Anterior cingulate cortex (tissue), 58 donors: ENCODE results near the gene SRPK1.
A peak's percentile ranks its signal among the peaks of the same experiment; 100 is the strongest.
"Not testable (repeated sequence)": the region's sequence is repeated elsewhere in the genome, so short reads cannot be mapped to it uniquely, and the experiment has no call there.

Experiments used
- DNase-seq, 58 donors: peaks; one replicate each; lab custom pipeline; 2025; lab: John Stamatoyannopoulos, UW

Gene SRPK1

DNA sequence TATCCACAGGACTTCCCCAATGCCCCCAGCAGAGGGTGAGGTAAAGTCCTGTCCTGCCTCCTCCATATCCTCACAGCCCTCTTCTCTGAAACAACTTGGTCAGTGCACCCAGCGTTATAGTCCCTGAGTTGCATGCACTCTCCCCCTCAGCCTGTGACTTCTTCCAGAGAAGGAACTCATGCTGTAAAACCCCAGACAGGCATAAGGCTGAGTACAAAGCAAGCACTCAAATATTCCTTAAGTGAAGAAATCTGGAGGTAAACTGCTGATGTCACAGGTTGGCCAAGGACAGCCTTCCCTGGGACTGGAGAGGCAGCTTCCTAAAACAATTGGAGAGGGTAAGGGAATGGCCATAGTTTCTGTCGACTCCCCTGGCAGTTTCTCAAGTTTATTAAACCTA, 12.9 kb upstream of the SRPK1 start:
- no peak for DNase-seq

DNA sequence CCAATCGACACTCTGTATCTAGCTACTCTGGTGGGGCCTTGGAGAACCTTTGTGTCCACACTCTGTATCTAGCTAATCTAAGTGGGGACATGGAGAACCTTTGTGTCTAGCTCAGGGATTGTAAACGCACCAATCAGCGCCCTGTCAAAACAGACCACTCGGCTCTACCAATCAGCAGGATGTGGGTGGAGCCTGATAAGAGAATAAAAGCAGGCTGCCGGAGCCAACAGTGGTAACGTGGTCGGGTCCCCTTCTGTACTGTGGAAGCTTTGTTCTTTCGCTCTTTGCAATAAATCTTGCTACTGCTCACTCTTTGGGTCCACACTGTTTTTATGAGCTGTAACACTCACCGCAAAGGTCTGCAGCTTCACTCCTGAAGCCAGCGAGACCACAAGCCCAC, 11.0 kb upstream of the SRPK1 start:
- not testable (repeated sequence) for DNase-seq

DNA sequence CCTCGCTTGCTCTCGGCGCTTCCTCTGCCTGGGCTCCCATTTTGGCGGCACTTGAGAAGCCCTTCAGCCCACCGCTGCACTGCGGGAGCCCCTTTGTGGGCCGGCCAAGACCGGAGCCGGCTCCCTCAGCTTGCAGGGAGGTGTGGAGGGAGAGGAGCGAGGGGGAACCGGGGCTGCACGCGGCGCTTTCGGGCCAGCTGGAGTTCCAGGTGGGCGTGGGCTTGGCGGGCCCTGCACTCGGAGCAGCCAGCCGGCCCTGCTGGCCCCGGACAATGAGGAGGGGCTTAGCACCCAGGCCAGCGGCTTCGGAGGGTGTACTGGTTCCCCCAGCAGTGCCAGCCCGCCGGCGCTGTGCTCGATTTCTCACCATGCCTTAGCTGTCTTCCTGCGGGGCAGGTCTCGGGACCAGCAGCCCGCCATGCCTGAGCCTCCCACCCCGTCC, 10.2 kb upstream of the SRPK1 start:
- peak in 1 of 58 donors; percentile 5 for DNase-seq

DNA sequence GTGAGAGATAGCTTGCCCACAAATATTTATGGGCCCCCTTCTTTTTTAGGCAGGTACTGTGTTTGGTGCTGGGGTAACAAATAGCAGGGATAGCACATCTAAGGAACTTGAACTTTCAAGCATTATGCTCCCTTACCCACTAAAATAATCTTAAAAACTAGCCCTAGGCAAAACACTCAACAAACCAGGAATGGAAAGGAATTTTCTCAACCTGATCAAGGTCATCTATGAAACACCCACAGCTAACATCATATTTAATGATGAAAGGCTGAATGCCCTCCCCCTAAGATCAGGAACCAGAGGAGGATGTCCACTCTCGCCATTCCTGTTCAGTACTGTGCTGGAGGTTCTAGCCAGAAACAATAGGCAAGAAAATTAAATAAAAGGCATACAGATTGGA, 8.7 kb upstream of the SRPK1 start:
- no peak for DNase-seq

DNA sequence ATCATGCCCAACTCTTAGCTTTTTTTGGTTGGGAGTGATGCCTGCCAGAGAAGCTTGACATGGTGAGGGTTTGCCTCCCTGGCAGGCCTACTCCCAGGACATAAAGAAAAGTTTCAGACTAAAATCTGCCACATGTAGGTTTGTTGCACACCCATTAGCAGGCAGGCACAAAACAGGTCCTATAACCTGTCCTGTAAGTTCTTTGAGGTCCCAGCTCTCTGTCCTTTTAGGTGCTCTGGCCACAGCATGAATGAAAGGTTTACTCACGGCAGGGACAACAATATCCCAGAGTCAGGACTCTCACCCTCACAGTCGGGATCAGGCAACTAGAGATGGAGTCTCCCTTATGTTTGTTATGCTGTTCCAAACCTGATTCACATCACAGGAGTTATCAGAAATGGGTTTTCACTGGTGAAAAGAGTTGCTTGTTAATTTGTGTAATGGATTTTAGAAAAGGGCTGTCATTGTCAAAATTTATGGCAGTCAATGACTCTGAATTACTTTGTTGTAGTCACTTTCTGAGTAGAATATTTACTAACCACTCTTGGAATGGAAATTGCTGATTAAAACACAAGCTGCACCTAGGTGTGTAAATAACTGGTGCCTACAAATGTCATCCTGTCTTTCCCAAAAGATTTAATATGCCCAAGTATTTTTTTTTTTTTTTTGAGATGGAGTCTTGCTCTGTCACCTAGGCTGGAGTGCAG, 5.8 kb upstream of the SRPK1 start:
- DNase-seq, result no peak

DNA sequence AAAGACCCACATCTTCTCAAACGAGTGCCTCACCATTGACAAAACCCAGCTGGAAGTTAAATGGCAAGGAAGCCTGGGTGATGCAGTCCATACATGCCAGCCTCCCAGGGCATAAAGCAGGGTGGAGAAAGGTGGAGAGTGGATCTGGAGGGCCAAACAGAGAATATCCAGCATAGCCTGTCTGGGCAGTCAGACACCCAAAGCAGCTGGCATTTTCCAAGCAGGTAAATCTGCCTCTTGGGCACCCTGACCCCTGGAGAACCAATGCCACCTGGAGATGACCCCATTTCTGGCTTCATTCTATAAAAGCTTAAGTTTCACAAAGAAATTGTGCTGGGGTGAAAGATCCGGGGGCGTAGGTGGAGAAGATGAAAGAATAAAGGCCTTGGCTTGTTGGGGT, 5.1 kb upstream of the SRPK1 start:
- no peak for DNase-seq

DNA sequence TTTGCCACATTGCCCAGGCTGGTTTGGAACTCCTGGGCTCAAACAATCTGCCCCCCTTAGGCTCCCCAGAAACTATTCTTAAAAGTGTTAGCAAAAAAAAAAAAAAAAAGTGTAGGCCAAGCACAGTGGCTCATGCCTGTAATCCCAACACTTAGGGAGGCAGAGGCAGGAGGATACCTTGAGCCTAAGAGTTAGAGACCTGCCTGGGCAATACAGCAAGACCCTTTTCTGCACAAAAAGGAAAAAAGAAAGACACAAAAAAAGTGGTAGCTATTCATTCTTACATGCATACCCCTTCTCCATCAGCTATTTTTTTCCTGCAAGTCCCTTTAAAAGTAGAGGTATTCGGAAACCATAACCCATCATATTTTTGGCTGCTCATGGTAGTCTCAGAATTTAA, 3.2 kb upstream of the SRPK1 start:
- DNase-seq, result no peak

DNA sequence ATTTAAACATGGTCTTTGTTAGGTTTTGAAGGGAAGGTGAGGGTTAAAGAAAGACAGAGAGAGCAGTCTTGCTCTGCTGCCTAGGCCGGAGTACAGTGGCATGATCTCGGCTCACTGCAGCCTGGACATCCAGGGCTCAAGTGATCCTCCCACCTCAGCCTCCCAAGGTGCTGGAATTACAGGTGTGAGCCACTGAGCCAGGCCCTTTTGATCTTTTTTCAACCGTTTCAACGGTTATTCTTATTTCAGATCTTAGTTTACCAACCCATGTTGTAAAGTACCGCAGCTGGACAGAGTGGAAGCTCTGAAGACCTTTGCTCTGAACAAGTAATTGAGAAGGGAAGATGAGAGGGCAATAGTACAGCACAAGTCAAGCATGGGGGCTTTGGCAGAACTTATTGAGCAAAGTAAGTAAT, 1.2 kb upstream of the SRPK1 start:
- DNase-seq, result no peak

DNA sequence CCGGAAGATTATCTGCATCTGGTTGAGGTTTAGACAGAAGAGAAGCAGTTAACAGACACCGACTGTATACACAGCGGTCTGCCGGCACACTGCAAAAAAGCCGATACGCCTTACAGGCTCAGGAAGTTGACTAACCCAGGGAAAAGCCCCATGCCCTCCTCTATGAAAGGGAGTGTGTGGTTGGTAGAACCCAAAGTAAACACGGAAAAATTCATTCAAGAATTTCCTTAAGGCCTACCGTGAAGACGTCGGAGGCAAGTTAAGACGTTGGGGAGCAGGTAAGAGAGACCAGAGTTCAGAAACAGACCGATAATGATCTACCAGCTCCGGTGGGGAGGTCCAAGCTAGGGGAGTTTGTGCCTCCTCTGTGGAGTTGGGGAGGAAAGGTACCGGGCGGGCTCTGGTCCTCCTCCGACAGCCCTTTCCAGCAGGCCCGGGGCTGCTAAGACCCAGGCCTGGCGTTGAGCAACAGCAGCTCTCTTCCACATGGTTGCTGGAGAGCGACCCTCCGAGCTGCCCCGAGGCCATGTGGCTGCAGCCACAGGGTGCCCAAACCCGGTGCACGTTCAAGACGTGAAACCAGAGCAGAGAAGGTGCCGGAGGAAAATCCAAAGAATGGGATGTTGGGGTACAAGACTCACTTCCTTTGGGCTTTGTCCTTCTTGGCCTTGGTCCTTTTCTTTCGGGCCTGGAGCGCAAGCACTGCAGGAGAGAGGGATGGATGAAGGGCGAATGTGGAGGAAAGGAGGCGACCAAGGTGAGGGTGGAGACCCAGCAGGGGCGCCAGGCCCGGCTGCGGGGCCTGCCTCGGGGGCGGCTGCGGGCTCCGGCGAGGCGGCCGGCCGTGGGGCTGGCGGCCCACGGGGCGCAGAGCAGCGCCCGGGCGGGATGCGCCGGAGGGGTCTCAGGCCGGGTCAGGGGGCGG, 809 bp downstream of the SRPK1 start:
- DNase-seq, result peak in 20 of 58 donors; percentile 4 to 43 (median 10)

DNA sequence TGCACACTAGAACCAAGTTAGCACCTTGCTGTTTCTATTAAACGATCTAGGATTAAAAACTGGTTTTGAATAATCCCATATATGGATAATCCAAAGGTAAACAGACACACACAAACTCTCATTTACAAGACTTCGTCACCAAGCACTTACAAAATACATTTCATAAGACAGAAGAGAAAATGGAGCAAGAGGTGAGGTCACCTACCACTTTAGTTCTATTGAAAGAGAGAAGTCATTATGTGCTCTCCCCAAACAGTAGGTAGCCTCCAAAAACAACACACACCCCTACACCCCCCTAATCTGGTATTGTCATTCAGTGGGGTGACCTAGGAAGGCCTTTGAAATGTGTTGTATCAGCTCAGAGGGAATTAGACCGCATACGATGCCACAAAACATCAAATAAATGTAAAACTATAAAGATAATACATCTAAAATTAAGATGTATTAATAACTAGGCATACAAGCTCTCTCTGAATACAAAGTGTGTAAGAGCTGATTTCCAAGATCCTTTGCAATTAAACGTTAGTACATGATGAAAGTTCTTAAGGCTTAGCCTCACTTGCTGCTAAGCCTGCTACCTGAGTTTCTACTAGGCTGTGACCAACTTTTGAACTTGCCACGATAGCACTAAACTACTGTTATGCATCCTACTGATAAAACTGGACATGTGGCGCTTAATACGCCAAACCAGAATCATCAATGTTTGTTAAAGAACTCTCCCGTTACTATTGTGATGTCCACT, 1.6 kb downstream of the SRPK1 start:
- no peak for DNase-seq

DNA sequence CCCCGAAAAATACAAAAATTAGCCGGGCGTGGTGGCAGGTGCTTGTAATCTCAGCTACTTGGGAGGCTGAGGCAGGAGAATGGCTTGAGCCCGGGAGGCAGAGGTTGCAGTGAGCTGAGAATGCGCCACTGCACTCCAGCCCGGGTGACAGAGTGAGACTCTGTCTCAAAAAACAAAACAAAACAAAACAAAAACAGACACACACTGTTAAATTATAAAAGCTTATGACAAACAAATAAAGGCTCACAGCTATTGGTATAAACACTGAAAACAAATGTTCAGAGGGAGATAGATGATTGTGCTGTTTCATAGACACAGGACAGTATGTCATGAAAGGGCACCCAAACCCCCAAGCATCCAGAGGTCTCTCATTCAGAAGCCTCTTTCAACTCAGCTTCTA, 4.0 kb downstream of the SRPK1 start:
- DNase-seq, result not testable (repeated sequence)

DNA sequence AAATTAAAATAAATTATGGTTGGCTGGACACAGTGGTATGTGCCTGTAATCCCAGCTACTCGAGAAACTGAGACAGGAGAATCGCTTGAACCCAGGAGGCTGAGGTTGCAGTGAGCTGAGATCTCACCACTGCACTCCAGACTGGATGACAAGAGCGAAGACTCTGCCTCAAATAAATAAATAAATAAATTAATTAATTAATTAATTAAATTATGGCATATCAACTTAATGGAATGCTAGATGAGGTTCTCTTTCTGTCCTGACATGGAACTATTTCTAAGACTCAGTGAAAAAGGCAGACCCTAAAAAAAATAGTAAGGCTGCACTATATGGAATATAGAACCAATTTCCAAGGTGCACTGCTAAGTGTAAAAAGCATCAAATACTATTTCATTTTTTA, 4.8 kb downstream of the SRPK1 start:
- DNase-seq, result no peak

DNA sequence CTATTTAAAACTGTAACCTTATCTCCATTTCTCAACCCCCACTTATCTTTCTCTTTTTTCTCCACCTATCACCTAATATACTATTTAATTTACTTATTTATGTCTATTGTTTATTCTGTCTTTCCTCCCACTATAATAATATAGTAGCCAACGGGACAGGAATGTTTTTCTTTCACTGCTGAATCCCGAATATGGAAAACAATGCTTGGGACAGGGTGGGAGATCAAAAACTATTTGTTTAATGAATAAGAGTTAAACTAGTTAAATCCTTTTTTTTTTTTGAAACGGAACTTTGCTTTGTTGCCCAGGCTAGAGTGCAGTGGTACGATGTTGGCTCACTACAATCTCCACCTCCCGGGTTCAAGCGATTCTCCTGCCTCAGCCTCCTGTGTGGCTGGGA, 6.4 kb downstream of the SRPK1 start:
- no peak for DNase-seq

DNA sequence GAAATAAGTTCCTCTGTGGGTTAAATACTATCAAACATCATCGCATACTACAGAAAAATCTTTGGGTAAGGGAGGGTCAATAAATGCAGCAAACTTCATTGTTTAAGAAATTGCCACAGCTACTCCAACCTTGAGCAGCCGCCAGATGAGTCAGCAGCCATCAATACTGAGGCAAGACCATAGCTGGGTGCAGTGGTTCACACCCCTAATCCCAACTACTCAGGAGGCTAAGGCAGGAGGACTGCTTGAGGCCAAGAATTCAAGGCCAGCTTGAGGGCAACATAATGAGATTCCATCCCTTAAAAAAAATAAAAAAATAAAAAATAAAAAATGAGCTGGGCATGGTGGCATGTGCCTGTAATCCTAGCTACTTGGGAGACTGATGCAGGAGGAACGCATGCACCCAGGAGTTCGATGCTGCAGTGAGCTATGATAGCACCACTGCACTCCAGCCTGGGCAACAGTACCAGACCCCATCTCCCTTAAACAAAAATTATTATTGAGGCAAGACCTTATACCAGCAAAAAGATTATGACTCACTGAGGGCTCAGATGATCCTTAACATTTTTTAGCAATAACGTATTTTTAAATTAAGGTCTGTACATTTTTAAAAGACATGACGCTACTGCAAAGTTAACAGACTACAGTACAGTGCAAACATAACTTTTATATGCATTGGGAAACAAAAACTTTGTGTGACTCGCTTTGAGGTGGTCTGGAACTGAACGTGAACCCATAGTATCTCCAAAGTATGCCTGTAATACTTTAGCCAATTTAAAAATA, 8.8 kb downstream of the SRPK1 start:
- no peak for DNase-seq

DNA sequence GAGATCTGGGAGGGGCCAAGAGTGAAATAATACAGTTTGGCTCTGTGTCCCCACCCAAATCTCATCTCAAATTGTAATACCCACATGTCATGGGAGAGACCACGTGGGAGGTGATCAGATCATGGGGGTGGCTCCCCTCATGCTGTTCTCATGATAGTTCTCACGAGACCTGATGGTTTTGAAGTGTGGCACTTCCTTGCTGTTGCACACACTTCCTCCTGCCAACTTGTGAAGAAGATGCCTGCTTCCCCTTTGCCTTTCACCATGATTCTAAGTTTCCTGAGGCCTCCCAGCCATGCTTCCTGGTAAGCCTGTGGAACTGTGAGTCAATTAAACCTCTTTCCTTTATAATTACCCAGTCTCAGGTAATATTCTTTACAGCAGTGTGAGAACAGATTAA, 11.3 kb downstream of the SRPK1 start:
- not testable (repeated sequence) for DNase-seq

DNA sequence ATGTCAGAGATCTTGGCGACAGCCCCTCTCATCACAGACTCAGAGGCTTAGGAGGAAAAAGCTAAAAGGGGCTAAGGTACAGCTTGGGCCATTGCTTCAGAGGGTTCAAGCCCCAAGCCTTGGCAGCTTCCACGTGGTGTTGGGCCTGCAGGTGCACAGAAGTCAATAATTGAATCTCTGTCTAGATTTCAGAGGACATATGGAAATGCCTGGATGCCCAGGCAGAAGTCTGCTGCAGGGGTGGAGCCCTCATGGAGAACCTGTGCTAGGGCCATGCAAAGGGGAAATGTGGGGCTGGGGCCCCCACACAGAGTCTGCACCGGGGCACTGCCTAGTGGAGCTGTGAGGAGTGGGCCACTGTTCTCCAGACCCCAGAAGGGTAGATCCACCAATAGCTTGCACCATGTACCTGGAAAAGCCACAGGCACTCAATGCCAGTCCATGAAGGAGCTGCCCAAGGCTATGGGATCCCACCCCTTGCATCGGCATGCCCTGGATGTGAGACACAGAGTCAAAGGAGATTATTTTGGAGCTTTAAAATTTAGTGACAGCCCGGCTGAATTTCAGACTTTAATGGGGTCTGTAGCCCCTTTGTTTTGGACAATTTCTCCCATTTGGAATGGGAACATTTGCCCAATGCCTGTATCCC, 12.0 kb downstream of the SRPK1 start:
- not testable (repeated sequence) for DNase-seq

DNA sequence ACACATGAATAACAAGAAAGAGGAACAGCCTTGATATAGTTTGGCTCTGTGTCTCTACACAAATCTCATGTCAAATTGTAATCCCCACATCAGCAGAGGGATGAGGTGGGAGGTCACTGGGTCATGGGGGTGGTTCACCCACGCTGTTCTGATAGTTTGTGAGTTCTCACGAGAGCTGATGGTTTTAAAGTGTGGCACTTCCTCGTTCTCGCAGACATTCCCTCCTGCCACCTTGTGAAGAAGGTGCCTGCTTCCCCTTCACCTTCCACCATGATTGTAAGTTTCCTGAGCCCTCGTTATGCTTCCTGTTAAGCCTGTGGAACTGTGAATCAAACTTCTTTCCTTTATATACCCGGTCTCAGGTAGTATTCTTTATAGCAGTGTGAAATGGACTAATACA, 13.1 kb downstream of the SRPK1 start:
- DNase-seq, result no peak

DNA sequence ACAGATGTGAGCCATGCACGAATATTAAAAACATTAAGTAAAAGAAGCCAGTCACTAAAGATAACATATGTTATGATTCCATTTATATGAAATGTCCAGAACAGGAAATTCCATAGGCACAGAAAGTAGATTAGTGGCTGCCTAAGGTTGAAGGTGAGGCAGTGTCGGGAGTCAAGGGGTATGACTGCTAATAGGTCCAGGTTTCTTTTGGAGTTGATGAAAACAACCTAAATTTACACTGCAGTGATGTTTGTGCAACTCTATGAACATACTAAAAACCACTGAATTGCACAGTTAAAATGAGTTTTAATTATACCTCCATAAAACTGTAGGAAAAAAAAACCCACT, 14.4 kb downstream of the SRPK1 start:
- no peak for DNase-seq

DNA sequence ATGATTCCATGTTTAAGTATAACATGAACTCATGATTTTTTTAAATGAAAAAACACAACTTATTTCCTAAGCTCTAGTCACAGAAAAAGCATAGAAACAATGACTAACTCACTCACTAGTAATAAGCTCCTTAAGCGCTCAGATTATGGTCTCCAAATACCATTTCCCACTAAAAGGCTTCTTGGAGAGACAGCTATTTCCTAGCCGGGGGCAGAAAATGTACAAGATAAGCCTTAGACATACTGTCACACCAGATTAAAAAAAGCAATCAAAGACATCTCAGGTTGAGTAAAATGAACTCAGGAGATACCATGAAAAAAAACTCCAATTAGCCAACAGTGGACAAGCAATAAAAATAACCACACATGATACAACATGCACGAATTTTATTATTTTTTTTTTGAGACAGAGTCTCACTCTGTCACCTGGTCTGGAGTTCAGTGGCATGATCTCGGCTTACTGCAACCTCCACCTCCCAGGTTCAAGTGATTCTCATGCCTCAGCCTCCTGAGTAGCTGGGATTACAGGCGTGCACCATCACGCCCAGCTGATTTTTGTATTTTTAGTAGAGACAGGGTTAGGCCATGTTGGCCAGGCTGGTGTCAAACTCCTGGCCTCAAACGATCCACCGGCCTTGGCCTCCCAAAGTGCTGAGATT, 14.9 kb downstream of the SRPK1 start:
- no peak for DNase-seq
